GM19397 (cell line): ENCODE results near the gene CCDC50.

Experiments
- ATAC-seq: cut with Tn5 transposase; IDR thresholded peaks from one replicate; pipeline ENCODE4 v1.9.1; 2021; ENCODE audit warnings: mild to moderate bottlenecking, moderate library complexity; ENCODE audit not compliant: unreplicated experiment

CCDC50 gene

GRCh38 chr3:191316876-191317603, 12.2 kb upstream of the CCDC50 start:
- ATAC-seq = no peak

GRCh38 chr3:191320316-191320715, 8.9 kb upstream of the CCDC50 start:
- no peak for ATAC-seq

- ATAC-seq = no peak
Measured at GRCh38 chr3:191321019-191321767, 8.0 kb upstream of the CCDC50 start.

- ATAC-seq = no peak
Measured at GRCh38 chr3:191324936-191325335, 4.3 kb upstream of the CCDC50 start.

- ATAC-seq = no peak
Measured at GRCh38 chr3:191327526-191327925, 1.7 kb upstream of the CCDC50 start.

GRCh38 chr3:191328383-191328961, 722 bp upstream of the CCDC50 start:
- ATAC-seq = no peak

GRCh38 chr3:191329654-191330529, 698 bp downstream of the CCDC50 start, which contains the start of gene UTS2B:
Gene UTS2B, minus strand, starts transcription at chr3:191330526. Its CDS starts 48,337 bp downstream, at chr3:191282189.
- peak; percentile 40 for ATAC-seq

GRCh38 chr3:191330530-191331048, 1.4 kb downstream of the CCDC50 start:
- no peak for ATAC-seq

- ATAC-seq = no peak
Measured at GRCh38 chr3:191331388-191331787, 2.2 kb downstream of the CCDC50 start.

- no peak for ATAC-seq
Measured at GRCh38 chr3:191333298-191333880, 4.2 kb downstream of the CCDC50 start.

- ATAC-seq = no peak
Measured at GRCh38 chr3:191334346-191334893, 5.2 kb downstream of the CCDC50 start.

- no peak for ATAC-seq
Measured at GRCh38 chr3:191336833-191337232, 7.6 kb downstream of the CCDC50 start.

- ATAC-seq = no peak
Measured at GRCh38 chr3:191338177-191338488, 8.9 kb downstream of the CCDC50 start.

- no peak for ATAC-seq
Measured at GRCh38 chr3:191339316-191339917, 10.2 kb downstream of the CCDC50 start.

GRCh38 chr3:191340351-191340750, 11.2 kb downstream of the CCDC50 start:
- ATAC-seq = no peak

- no peak for ATAC-seq
Measured at GRCh38 chr3:191340966-191341365, 11.8 kb downstream of the CCDC50 start.

GRCh38 chr3:191342006-191342405, 12.8 kb downstream of the CCDC50 start:
- ATAC-seq = no peak

GRCh38 chr3:191342411-191342810, 13.2 kb downstream of the CCDC50 start:
- ATAC-seq = no peak

GRCh38 chr3:191343115-191343514, 13.9 kb downstream of the CCDC50 start:
- no peak for ATAC-seq

GRCh38 chr3:191343913-191344312, 14.7 kb downstream of the CCDC50 start:
- no peak for ATAC-seq
